ENCODE measurements around the gene PCCB.

The PCCB gene

GRCh38 chr3:136332776-136333175 is 82.6 kb downstream of the PCCB start:
- Histone ChIP-seq H3K9me3 (ENCODE audit: control insufficient read depth, insufficient read depth, low read depth, low read length) (no peaks in the 10 kb centered on the region), H3K4me1 (ENCODE audit: control insufficient read depth, insufficient read depth, low read length) (no peaks in the 10 kb centered on the region), H3K4me3 (ENCODE audit: low read depth, low read length) (no peak overlapping the region), H3K36me3 (ENCODE audit: control insufficient read depth in 2 of 2, insufficient read depth in 1 of 2, low read length in 2 of 2) (peaks cover 0 to 73% of the 10 kb centered on the region in 2 experiments; a peak in 1 of 3 replicates), H3K27ac (ENCODE audit: extremely low read depth, low read depth, low read length) (no peak overlapping the region)
- TF ChIP-seq ZNF664 (tag by site-specific recombination; IDR thresholded peaks at IDR 0.05) (no peak), ZNF24 (tag by site-specific recombination; IDR thresholded peaks at IDR 0.05) (no peak), ZBTB7A (tag by site-specific recombination; IDR thresholded peaks at IDR 0.05; ENCODE audit: low read depth) (no peak), SALL2 (tag by site-specific recombination; IDR thresholded peaks at IDR 0.05; ENCODE audit: borderline replicate concordance) (no peak), ZNF132 (tag by site-specific recombination; IDR thresholded peaks at IDR 0.05; ENCODE audit: borderline replicate concordance) (no peak), ZNF37A (tag by site-specific recombination; IDR thresholded peaks at IDR 0.05) (no peak), ZNF629 (tag by site-specific recombination; IDR thresholded peaks at IDR 0.05) (no peak), REST (tag by site-specific recombination; IDR thresholded peaks at IDR 0.05) (no peak), ZNF341 (tag by site-specific recombination; IDR thresholded peaks at IDR 0.05; ENCODE audit: low read depth) (no peak), ZBTB20 (tag by site-specific recombination; IDR thresholded peaks at IDR 0.05) (no peak), ZNF404 (tag by site-specific recombination; IDR thresholded peaks at IDR 0.05) (no peak), ZNF830 (tag by site-specific recombination; IDR thresholded peaks at IDR 0.05; ENCODE audit: low read depth) (no peak), ZNF701 (tag by site-specific recombination; IDR thresholded peaks at IDR 0.05) (no peak), PRDM4 (tag by site-specific recombination; IDR thresholded peaks at IDR 0.05) (no peak), ZNF2 (tag by site-specific recombination; IDR thresholded peaks at IDR 0.05) (no peak), ZNF747 (tag by site-specific recombination; IDR thresholded peaks at IDR 0.05) (no peak), ZBTB6 (tag by site-specific recombination; IDR thresholded peaks at IDR 0.05) (no peak), ZNF544 (tag by site-specific recombination; IDR thresholded peaks at IDR 0.05) (no peak), ZNF148 (tag by site-specific recombination; IDR thresholded peaks at IDR 0.05; ENCODE audit: borderline replicate concordance) (no peak), ZXDB (tag by site-specific recombination; IDR thresholded peaks at IDR 0.05) (no peak)
- ChIA-PET POLR2A (interaction anchor here (0.6 to 0.7 kb wide), 2 partner anchors 18 to 476 kb away, joined by 6 read pairs; no protein-coding TSS in a partner anchor), CTCF (interaction anchor here (0.7 kb wide), 1 partner anchor 60 kb away, joined by 4 read pairs; no protein-coding TSS in a partner anchor)

Measured in HEK293 (cell line).